Stimulated activated effector memory CD8-positive, alpha-beta T cell treated with anti-CD3 and anti-CD28 coated beads, Interleukin-12 subunit alpha, Interleukin-12 subunit beta, amount 100 ng/mL, for 72 hours (primary cell): ENCODE measurements around the gene PRKN.

Source experiments
- ATAC-seq: fragments of 150-1000 bp; cut with Tn5 transposase; 2 replicates; pipeline ENCODE4 v1.10.0; 2021
- DNase-seq, 2 donors: peaks; one replicate each; pipeline ENCODE4 v3.0.0; 2021 to 2022; ENCODE audit warnings: low spot score in 2 of 2
- H3K27ac Mint-ChIP-seq: one replicate; pipeline ENCODE4 v1.8.0; 2022; ENCODE audit warnings: mild to moderate bottlenecking, mixed read lengths
- H3K36me3 Mint-ChIP-seq: one replicate; pipeline ENCODE4 v1.8.0; 2022; ENCODE audit warnings: mild to moderate bottlenecking, mixed read lengths
- H3K4me1 Mint-ChIP-seq: one replicate; pipeline ENCODE4 v1.8.0; 2022; ENCODE audit warnings: mixed read lengths
- H3K4me3 Mint-ChIP-seq: one replicate; pipeline ENCODE4 v1.8.0; 2022; ENCODE audit warnings: mild to moderate bottlenecking, mixed read lengths
- H3K9me3 Mint-ChIP-seq: one replicate; pipeline ENCODE4 v1.8.0; 2022; ENCODE audit warnings: mixed read lengths

The PRKN gene

GRCh38 chr6:161443848-161444247, 1283.7 kb downstream of the PRKN start:
- Mint-ChIP-seq H3K36me3 (no peaks in the 10 kb centered on the region), H3K27ac (no peak overlapping the region), H3K4me1 (no peaks in the 10 kb centered on the region), H3K4me3 (no peak overlapping the region), H3K9me3 (no peaks in the 10 kb centered on the region)
- ATAC-seq (no peak), DNase-seq (no peak)

GRCh38 chr6:161442420-161442819, 1285.1 kb downstream of the PRKN start:
- Mint-ChIP-seq H3K27ac (no peak overlapping the region), H3K4me1 (no peaks in the 10 kb centered on the region), H3K36me3 (peaks cover 5% of the 10 kb centered on the region), H3K9me3 (no peaks in the 10 kb centered on the region), H3K4me3 (no peak overlapping the region)
- DNase-seq (no peak), ATAC-seq (no peak)

GRCh38 chr6:161440299-161440698, 1287.3 kb downstream of the PRKN start:
- Mint-ChIP-seq H3K4me3 (no peak overlapping the region), H3K36me3 (peaks cover 5% of the 10 kb centered on the region), H3K4me1 (peaks cover 5% of the 10 kb centered on the region), H3K27ac (no peak overlapping the region), H3K9me3 (no peaks in the 10 kb centered on the region)
- no peak for ATAC-seq
- DNase-seq = no peak

GRCh38 chr6:161439093-161439492, 1288.5 kb downstream of the PRKN start:
- Mint-ChIP-seq H3K36me3 (peaks cover 5% of the 10 kb centered on the region), H3K4me1 (peaks cover 5% of the 10 kb centered on the region), H3K9me3 (no peaks in the 10 kb centered on the region), H3K4me3 (no peak overlapping the region), H3K27ac (no peak overlapping the region)
- DNase-seq (no peak), ATAC-seq (no peak)

- DNase-seq (no peak), ATAC-seq (no peak)
- no peaks in the 10 kb centered on the region for H3K9me3 Mint-ChIP-seq
- no peak overlapping the region for H3K4me3 Mint-ChIP-seq
- peaks cover 5% of the 10 kb centered on the region for H3K36me3 Mint-ChIP-seq
- H3K27ac Mint-ChIP-seq = no peak overlapping the region
- peaks cover 5% of the 10 kb centered on the region for H3K4me1 Mint-ChIP-seq
Observed at GRCh38 chr6:161438430-161439030, 1289.0 kb downstream of the PRKN start.

GRCh38 chr6:161437851-161438250, 1289.7 kb downstream of the PRKN start:
- Mint-ChIP-seq H3K36me3 (peaks cover 5% of the 10 kb centered on the region), H3K4me1 (peaks cover 5% of the 10 kb centered on the region), H3K9me3 (no peaks in the 10 kb centered on the region), H3K4me3 (no peak overlapping the region), H3K27ac (no peak overlapping the region)
- DNase-seq (no peak), ATAC-seq (no peak)

GRCh38 chr6:161436106-161436876, 1291.3 kb downstream of the PRKN start:
- Mint-ChIP-seq H3K4me3 (no peak overlapping the region), H3K36me3 (peaks cover 5% of the 10 kb centered on the region), H3K4me1 (peaks cover 5% of the 10 kb centered on the region), H3K27ac (no peak overlapping the region), H3K9me3 (no peaks in the 10 kb centered on the region)
- ATAC-seq (peak; percentile 58), DNase-seq (no peak)

- H3K9me3 Mint-ChIP-seq = no peaks in the 10 kb centered on the region
- H3K4me1 Mint-ChIP-seq = peaks cover 5% of the 10 kb centered on the region
- no peak overlapping the region for H3K27ac Mint-ChIP-seq
- H3K36me3 Mint-ChIP-seq = peaks cover 5% of the 10 kb centered on the region
- H3K4me3 Mint-ChIP-seq = no peak overlapping the region
- no peak for DNase-seq
- no peak for ATAC-seq
Observed at GRCh38 chr6:161435748-161436070, 1291.9 kb downstream of the PRKN start.

GRCh38 chr6:161434921-161435747, 1292.4 kb downstream of the PRKN start:
- Mint-ChIP-seq H3K4me3 (no peak overlapping the region), H3K36me3 (peaks cover 5% of the 10 kb centered on the region), H3K4me1 (peaks cover 5% of the 10 kb centered on the region), H3K27ac (no peak overlapping the region), H3K9me3 (no peaks in the 10 kb centered on the region)
- DNase-seq (no peak), ATAC-seq (no peak)

- H3K9me3 Mint-ChIP-seq = no peaks in the 10 kb centered on the region
- H3K4me1 Mint-ChIP-seq = peaks cover 5% of the 10 kb centered on the region
- no peak for DNase-seq
- H3K36me3 Mint-ChIP-seq = peaks cover 5% of the 10 kb centered on the region
- no peak overlapping the region for H3K4me3 Mint-ChIP-seq
- H3K27ac Mint-ChIP-seq = no peak overlapping the region
- ATAC-seq = no peak
Observed at GRCh38 chr6:161434350-161434749, 1293.2 kb downstream of the PRKN start.

GRCh38 chr6:161432546-161432945, 1295.0 kb downstream of the PRKN start:
- DNase-seq (no peak), ATAC-seq (no peak)
- H3K9me3 Mint-ChIP-seq = no peaks in the 10 kb centered on the region
- no peak overlapping the region for H3K27ac Mint-ChIP-seq
- H3K36me3 Mint-ChIP-seq = no peaks in the 10 kb centered on the region
- H3K4me3 Mint-ChIP-seq = no peak overlapping the region
- H3K4me1 Mint-ChIP-seq = peaks cover 5% of the 10 kb centered on the region

GRCh38 chr6:161429921-161430490, 1297.6 kb downstream of the PRKN start:
- H3K4me1 Mint-ChIP-seq = no peaks in the 10 kb centered on the region
- DNase-seq (no peak), ATAC-seq (no peak)
- no peaks in the 10 kb centered on the region for H3K36me3 Mint-ChIP-seq
- no peak overlapping the region for H3K27ac Mint-ChIP-seq
- H3K9me3 Mint-ChIP-seq = no peaks in the 10 kb centered on the region
- H3K4me3 Mint-ChIP-seq = no peak overlapping the region

GRCh38 chr6:161424421-161424820, 1303.1 kb downstream of the PRKN start:
- Mint-ChIP-seq H3K27ac (no peak overlapping the region), H3K4me1 (no peaks in the 10 kb centered on the region), H3K9me3 (no peaks in the 10 kb centered on the region), H3K4me3 (no peak overlapping the region), H3K36me3 (no peaks in the 10 kb centered on the region)
- ATAC-seq (no peak), DNase-seq (no peak)

GRCh38 chr6:161422710-161423680, 1304.6 kb downstream of the PRKN start:
- ATAC-seq (no peak), DNase-seq (no peak)
- Mint-ChIP-seq H3K27ac (no peak overlapping the region), H3K4me1 (no peaks in the 10 kb centered on the region), H3K9me3 (no peaks in the 10 kb centered on the region), H3K36me3 (no peaks in the 10 kb centered on the region), H3K4me3 (no peak overlapping the region)
